HG02973 (cell line): Measurements from ENCODE around the gene PACS2.

Source experiments
- ATAC-seq: cut with Tn5 transposase; IDR thresholded peaks from one replicate; pipeline ENCODE4 v1.9.1; 2021; ENCODE audit warnings: moderate library complexity; ENCODE audit not compliant: unreplicated experiment

PACS2 gene

DNA sequence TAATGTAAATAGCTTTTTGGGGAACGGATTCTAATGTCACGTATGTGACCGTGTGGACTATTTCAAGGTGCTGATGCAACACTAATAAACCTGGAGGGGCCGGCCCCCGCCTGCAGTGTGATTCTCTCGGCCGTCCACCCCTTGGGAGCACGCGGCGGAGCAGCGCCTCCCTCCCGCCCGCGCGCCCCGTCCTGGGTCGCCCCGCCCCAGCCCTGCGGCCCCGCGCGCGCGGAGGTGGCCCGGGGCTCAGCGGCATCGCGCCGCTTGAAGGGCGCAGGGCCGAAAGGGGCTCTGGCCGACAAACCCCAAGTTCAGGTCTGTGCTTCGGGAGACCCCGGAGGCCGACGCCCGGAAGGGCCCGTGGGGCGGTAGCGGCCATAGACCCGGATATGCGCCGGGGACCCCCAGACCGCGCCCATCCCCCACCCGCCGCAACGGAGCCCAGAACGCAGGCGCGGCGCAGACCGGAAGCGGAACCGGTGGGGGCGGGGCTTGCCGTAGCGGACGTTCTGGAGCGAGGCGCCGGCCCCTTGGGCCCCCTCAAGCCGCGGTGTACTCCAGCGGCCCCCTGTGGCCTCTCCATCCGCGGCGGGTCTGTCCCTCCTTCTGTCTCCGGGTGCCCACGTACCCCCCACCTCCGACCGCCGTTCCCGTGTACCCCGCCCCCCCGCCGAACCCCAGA lies 83.6 kb downstream of the PACS2 start, which contains the start of gene TEX22:
TEX22 (plus strand) TSS at position 495 of the 682 bp plus-strand sequence. CDS start 803 bp downstream, outside the sequence.
- ATAC-seq = peak; percentile 70

- peak; percentile 11 for ATAC-seq
Observed at GRCh38 chr14:105398726-105399465, 84.3 kb downstream of the PACS2 start.

DNA sequence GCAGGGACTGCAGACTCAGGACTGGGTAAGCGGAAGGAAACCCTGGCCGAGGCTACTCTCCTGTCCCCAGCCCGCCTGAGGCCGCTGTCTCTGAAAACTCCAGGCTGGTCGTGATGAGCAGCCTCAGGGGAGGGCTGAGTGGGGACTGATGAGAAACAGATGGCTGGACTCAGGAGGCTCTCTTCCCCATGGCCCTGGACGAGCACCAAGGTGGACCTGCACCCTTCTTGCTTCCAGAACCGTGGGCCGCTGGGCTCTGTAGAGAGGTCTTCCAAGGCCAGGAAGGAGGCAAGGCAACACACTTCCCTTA lies 84.9 kb downstream of the PACS2 start:
- ATAC-seq = no peak

- no peak for ATAC-seq
Observed at GRCh38 chr14:105400016-105400415, 85.5 kb downstream of the PACS2 start.

GRCh38 chr14:105401699-105402098 lies 87.2 kb downstream of the PACS2 start:
- no peak for ATAC-seq

DNA sequence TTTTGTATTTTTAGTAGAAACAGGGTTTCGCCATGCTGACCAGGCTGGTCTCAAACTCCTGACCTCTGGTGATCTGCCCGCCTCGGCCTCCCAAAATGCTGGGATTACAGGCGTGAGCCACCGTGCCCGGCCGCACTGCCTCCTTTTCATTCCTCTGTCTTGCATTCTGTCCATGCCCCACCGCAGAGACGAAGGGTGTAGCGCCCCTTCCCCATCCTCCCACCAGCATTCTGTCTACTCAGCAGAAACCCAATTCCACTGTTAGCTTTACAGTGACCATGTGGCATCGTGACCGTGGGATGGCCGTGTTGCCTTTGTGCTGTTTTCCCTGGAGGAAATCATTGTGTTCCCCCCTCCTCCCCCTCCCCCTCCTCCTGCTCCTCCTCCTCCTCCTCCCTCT lies 94.0 kb downstream of the PACS2 start:
- ATAC-seq = no peak

- ATAC-seq = no peak
Observed at GRCh38 chr14:105409364-105409763, 94.8 kb downstream of the PACS2 start.

DNA sequence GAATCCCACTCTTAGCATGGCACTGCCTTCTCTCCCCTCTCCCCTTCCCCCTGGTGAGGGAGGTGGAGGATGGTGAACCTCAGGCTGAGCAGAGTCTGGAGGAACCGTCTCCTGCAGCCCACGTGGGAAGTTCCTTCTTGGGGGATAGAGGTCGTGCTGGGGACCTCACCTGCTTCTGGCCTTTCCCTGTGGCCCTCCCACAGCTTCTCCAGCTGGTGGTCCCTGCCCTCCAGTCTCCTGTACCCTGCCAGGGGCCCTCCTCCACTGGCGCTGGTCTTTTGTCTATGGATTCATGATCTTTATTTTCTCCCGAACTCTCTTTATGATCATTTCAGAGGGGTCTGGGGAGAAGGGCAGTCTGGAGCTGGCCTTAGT lies 96.1 kb downstream of the PACS2 start:
- no peak for ATAC-seq

- no peak for ATAC-seq
Observed at GRCh38 chr14:105411017-105411941, 96.7 kb downstream of the PACS2 start.

DNA sequence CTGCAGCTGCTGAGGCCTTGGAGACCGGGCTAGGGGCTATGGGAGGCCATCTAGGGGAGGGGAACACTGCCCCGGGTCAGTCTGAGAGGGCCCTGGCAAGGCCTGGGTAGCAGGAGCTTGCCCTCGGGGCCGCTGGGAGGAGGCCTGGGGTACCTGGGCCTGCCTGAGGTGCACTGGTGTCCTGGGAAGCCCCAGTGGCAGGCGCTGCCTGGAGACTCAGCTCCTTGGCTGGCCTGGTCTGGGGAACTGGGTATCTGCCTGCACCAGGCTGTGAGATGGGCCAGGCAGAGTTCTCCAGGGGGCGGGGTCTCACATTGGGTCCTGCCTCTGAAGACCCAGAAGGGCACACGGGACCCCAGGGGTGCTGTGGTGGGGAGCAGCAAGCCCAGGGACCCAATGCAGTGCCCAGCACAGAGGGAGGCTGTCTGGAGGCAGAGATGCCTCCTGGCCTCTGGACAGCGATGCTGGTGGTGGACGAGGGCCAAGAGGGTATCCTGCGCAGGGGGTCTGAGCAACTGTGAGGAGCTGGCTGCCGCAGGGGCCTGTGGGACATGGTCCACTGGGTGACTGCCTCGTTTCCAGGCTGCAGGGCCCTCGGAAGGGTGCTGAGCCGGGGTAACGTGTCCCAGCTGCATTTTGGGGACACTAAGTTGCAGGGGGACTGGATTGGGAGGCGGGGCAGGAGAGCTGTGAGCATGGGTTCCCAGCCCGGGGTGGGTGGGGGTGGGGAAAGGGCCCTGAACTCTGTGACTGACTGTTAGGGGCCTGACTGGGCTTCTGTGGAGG lies 97.6 kb downstream of the PACS2 start:
- ATAC-seq = no peak

GRCh38 chr14:105412771-105413543 lies 98.4 kb downstream of the PACS2 start:
- ATAC-seq = no peak

- ATAC-seq = no peak
Observed at GRCh38 chr14:105413544-105413886, 99.0 kb downstream of the PACS2 start.

GRCh38 chr14:105414456-105415371 lies 100.2 kb downstream of the PACS2 start:
- ATAC-seq = peak; percentile 57

DNA sequence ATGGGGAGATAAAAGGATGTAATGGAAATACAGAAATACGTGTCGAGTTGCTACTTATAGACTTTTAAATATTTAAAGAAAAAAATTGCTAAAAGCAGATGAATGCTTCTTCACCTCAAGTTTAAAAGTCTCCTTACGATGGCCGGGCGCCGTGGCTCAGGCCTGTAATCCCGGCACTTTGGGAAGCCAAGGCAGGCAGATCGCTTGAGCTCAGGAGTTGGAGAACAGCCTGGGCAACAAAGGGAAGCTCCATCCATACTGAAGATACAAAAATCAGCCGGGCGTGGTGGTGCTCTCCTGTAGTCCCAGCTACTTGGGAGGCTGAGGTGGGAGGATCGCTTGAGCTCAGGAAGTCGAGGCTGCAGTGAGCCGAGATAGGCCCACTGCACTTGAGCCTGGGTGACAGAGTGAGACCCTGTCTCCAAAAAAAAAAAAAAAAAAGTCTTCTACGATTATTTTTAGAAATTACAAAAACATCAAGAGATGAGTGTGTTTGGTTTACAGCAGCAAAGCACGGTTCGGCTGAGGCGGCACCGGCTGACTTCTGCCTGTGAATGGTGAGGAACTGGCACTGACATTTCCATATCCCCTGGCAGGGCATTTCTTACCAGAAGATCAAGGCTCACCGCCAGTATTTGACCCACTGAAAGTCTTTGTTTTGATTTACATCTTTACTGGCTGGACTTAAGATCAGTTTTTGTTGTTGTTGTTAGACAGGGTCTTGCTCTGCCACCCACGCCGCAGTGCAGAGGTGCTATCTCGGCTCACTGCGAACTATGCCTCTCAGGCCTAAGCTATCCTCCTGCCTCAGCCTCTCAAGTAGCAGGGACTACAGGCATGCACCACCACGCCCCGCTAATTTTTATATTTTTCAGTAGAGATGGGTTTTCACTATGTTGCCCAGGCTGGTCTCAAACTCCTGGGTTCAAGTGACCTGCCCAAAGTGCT lies 101.2 kb downstream of the PACS2 start:
- ATAC-seq = no peak

GRCh38 chr14:105416671-105417070 lies 102.1 kb downstream of the PACS2 start:
- no peak for ATAC-seq

GRCh38 chr14:105417690-105418121 lies 103.2 kb downstream of the PACS2 start:
- ATAC-seq = no peak

- no peak for ATAC-seq
Observed at GRCh38 chr14:105418269-105419194, 104.0 kb downstream of the PACS2 start.
